GM06990 (cell line): ENCODE results near the gene DHX36.

ENCODE experiments used
- DNase-seq: peaks from one replicate; pipeline ENCODE4 v3.0.0-alpha.2; 2011; ENCODE audit not compliant: insufficient read length; ENCODE audit errors: extremely low read depth
- H3K27me3 ChIP-seq: replicated peaks from 2 replicates; pipeline ENCODE4 v1.6.0; 2011; ENCODE audit warnings: low read length; ENCODE audit not compliant: control insufficient read depth, insufficient read depth
- H3K36me3 ChIP-seq: 2 replicates; pipeline ENCODE4 v1.5.1; 2011; ENCODE audit warnings: low read length; ENCODE audit not compliant: control insufficient read depth, insufficient read depth
- H3K4me3 ChIP-seq: replicated peaks from 2 replicates; pipeline ENCODE4 v1.5.1; 2011; ENCODE audit warnings: low read depth, mild to moderate bottlenecking, control low read depth, low read length
- TF ChIP-seq, protein P1 (sequence below): IDR thresholded peaks from 2 replicates; pipeline ENCODE4 v1.5.1; 2011; ENCODE audit warnings: low read length, control low read depth, mild to moderate bottlenecking, inconsistent platforms; ENCODE audit not compliant: insufficient read depth, poor library complexity, severe bottlenecking

Gene DHX36

DNA sequence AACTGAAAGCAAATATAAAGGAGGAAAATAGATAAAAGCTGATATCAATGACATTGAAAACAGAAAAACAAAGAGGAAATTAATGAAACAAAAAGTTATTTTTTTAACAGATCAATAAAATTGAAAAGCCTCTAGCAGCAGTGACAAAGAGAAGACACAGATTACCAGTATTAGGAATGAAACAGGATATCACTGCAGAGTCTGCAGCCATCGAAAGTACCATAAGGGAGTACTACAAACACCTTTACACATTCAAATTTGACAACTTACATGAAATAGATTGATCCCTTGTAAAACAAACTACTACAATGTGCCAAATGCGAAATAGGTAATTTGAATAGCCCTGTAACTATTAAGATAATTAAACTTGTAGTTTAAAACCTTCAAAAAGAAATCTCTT, 24.9 kb upstream of the DHX36 start:
- no peak overlapping the region for H3K4me3 ChIP-seq
- TF ChIP-seq, protein P1, sequence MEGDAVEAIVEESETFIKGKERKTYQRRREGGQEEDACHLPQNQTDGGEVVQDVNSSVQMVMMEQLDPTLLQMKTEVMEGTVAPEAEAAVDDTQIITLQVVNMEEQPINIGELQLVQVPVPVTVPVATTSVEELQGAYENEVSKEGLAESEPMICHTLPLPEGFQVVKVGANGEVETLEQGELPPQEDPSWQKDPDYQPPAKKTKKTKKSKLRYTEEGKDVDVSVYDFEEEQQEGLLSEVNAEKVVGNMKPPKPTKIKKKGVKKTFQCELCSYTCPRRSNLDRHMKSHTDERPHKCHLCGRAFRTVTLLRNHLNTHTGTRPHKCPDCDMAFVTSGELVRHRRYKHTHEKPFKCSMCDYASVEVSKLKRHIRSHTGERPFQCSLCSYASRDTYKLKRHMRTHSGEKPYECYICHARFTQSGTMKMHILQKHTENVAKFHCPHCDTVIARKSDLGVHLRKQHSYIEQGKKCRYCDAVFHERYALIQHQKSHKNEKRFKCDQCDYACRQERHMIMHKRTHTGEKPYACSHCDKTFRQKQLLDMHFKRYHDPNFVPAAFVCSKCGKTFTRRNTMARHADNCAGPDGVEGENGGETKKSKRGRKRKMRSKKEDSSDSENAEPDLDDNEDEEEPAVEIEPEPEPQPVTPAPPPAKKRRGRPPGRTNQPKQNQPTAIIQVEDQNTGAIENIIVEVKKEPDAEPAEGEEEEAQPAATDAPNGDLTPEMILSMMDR, result no peak

DNA sequence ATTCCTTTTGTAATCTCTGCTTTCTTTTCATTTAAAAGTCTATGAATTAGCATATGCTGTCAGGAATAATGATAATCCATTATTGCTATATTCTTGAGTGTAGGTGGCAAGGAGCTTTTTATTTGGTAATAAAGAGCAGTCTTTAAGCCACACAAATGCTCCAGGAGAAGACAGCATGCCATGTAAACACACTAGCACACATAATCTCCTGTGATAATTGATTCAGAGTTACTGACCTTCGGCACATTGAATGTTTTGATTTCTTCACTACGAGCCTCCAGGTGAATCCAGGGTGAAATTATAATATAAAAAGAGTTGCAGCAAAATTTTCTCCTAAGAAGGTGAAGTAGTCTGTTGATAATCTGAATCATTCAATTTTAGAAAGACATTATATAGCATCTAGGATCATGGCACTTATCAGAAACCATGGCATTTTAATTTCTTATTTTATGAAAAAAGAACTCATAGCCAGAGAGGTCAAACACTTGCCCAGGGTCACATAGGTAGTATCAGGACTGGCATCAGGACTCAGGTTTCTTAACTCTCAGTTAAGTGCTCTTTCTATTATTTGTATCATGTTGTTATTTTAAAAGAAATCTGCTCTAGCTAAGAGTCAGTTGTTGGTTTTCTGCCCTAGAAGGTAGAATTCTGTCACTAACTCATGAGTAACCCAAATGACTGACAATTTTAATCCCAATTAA, 21.3 kb upstream of the DHX36 start:
- no peak for DNase-seq
- Histone ChIP-seq H3K27me3 (no peaks in the 10 kb centered on the region), H3K36me3 (no peaks in the 10 kb centered on the region), H3K4me3 (no peak overlapping the region)
- TF ChIP-seq, protein P1, result no peak

More for the DNA sequence above, 24.9 kb upstream of the DHX36 start:
- H3K27me3 ChIP-seq, result no peaks in the 10 kb centered on the region
- DNase-seq, result no peak
- no peaks in the 10 kb centered on the region for H3K36me3 ChIP-seq

DNA sequence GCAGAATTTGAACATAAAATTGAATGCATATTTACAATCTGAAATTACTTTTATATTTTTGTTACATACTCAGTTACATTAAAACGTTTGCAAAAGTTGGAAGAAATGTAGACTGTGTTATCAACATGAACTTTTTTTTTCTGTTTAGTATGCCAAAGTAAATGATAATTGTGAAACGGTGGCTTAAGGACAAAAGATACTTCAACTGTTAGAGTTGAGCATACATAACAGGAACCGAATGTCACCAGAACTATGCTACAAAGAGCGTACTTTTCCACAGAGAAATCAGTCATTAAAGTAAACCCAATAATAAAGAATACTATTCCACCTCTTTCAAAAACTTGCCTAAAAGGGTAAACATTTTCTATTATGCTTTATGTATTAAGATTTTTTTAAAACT, 14.3 kb upstream of the DHX36 start:
- Histone ChIP-seq H3K36me3 (no peaks in the 10 kb centered on the region), H3K27me3 (no peaks in the 10 kb centered on the region; the same call in 1 of the 2 replicates), H3K4me3 (no peak overlapping the region)
- no peak for DNase-seq
- TF ChIP-seq, protein P1, result no peak

DNA sequence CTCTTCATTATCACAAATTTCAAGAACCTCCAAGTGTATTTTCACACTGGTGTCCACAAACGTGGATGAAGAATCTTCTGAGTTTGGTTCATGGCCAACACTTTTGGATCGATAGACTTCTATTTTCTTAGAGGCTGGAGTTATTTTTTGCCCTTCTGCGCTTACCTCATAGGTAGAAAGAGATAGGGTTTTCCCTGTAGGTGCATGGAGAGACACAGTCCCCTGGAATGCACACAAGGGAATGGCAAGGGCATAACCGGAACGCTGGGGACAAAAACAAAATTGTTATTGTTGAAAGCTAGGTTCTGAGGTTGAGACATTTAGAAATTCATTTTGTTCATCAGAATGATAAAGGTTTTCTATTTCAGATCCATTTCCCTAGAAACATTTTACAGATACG, 13.7 kb upstream of the DHX36 start:
- H3K36me3 ChIP-seq, result no peaks in the 10 kb centered on the region
- no peak for DNase-seq
- TF ChIP-seq, protein P1, result no peak
- no peaks in the 10 kb centered on the region; the same call in 1 of the 2 replicates for H3K27me3 ChIP-seq
- no peak overlapping the region for H3K4me3 ChIP-seq

DNA sequence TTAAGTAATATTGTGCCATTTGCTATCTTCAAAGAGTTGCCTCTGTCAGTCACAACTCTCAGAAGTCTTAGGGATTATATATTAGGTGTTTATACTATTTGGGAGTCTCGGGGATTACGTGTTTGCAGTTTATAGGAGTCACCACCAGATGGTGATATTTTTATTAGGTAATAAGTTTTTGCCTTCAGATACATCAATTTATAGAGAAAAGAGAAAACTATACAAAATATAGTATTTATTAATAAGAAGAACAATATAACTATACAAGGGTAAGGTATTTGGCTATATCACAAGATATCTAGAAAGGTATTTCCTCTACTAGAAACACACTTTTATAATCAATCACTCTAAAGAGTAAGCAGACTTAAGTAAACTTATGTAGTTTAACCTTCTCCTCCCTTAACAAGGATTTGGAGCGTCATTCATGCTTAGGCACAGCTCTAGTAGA, 10.7 kb upstream of the DHX36 start:
- DNase-seq, result no peak
- Histone ChIP-seq H3K27me3 (no peaks in the 10 kb centered on the region; the same call in 1 of the 2 replicates), H3K36me3 (no peaks in the 10 kb centered on the region), H3K4me3 (no peak overlapping the region)
- TF ChIP-seq, protein P1, result peak; percentile 54
